GM21447 (cell line): ENCODE measurements around the gene TSGA10.
"Not testable (repeated sequence)": the region's sequence is repeated elsewhere in the genome, so short reads cannot be mapped to it uniquely, and the experiment has no call there.

Experiments
- ATAC-seq: cut with Tn5 transposase; IDR thresholded peaks from one replicate; pipeline ENCODE4 v1.9.1; 2021; ENCODE audit not compliant: unreplicated experiment

The TSGA10 gene

GRCh38 chr2:99153921-99154604 is 679 bp downstream of the TSGA10 start:
- ATAC-seq: no peak

- ATAC-seq: no peak
Measured at GRCh38 chr2:99152199-99152895, 2.4 kb downstream of the TSGA10 start.

- ATAC-seq: no peak
Measured at GRCh38 chr2:99150706-99151105, 4.0 kb downstream of the TSGA10 start.

- peak; percentile 84 for ATAC-seq
Measured at GRCh38 chr2:99141110-99142108, 13.3 kb downstream of the TSGA10 start, which contains the start of gene C2orf15. C2orf15 (plus strand) TSS chr2:99141707; CDS start chr2:99150559, 8,852 bp downstream.

GRCh38 chr2:99140860-99141109 is 14.0 kb downstream of the TSGA10 start:
- peak; percentile 36 for ATAC-seq

GRCh38 chr2:99140056-99140859 is 14.5 kb downstream of the TSGA10 start:
- no peak for ATAC-seq

- no peak for ATAC-seq
Measured at GRCh38 chr2:99139003-99139402, 15.7 kb downstream of the TSGA10 start.

GRCh38 chr2:99135044-99135556 is 19.6 kb downstream of the TSGA10 start:
- ATAC-seq: not testable (repeated sequence)

- no peak for ATAC-seq
Measured at GRCh38 chr2:99127981-99128380, 26.8 kb downstream of the TSGA10 start.

GRCh38 chr2:99112617-99113016 is 42.1 kb downstream of the TSGA10 start:
- no peak for ATAC-seq

GRCh38 chr2:99111945-99112344 is 42.8 kb downstream of the TSGA10 start:
- ATAC-seq: no peak

GRCh38 chr2:99111236-99111635 is 43.5 kb downstream of the TSGA10 start:
- no peak for ATAC-seq

- no peak for ATAC-seq
Measured at GRCh38 chr2:99106913-99107312, 47.8 kb downstream of the TSGA10 start.

GRCh38 chr2:99104006-99104405 is 50.7 kb downstream of the TSGA10 start:
- no peak for ATAC-seq

GRCh38 chr2:99101697-99102096 is 53.0 kb downstream of the TSGA10 start:
- ATAC-seq: no peak

- no peak for ATAC-seq
Measured at GRCh38 chr2:99096728-99097127, 58.0 kb downstream of the TSGA10 start.

- ATAC-seq: peak; percentile 53
Measured at GRCh38 chr2:99088017-99088416, 66.7 kb downstream of the TSGA10 start.

GRCh38 chr2:99086385-99086784 is 68.4 kb downstream of the TSGA10 start:
- no peak for ATAC-seq

GRCh38 chr2:99085421-99085820 is 69.3 kb downstream of the TSGA10 start:
- no peak for ATAC-seq

GRCh38 chr2:99084256-99084655 is 70.5 kb downstream of the TSGA10 start:
- no peak for ATAC-seq

- ATAC-seq: no peak
Measured at GRCh38 chr2:99081891-99082290, 72.9 kb downstream of the TSGA10 start.
